Midbrain (tissue), 1 donor: ENCODE results near the gene ASCC2.
"Not testable (repeated sequence)": the region's sequence is repeated elsewhere in the genome, so short reads cannot be mapped to it uniquely, and the experiment has no call there.

ENCODE experiments used
- DNase-seq: peaks from one replicate; lab custom pipeline; 2025; lab: John Stamatoyannopoulos, UW

ASCC2 gene

GRCh38 chr22:29855611-29856181, 17.6 kb upstream of the ASCC2 start:
- no peak for DNase-seq

- DNase-seq, result no peak
Observed at GRCh38 chr22:29854432-29854831, 16.4 kb upstream of the ASCC2 start.

DNA sequence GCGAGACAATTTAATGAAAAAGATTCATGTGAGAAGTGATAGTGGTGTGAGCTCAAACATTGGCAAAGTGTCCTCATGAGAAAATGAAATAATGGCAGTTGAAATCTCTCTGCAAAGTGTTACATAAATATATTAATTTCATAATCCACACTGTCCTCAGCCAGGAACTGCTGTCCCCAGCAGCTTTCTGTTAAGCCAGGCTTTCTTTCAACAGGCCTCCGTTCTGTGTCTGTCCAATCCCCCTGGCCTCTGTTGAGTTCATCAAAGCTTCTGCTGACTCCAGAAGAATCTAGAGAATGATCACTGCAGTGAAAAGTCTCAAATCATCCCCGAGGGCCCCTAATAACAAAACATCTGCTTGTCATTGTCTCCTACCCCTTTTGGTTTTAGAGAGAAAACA, 10.0 kb upstream of the ASCC2 start:
- no peak for DNase-seq

DNA sequence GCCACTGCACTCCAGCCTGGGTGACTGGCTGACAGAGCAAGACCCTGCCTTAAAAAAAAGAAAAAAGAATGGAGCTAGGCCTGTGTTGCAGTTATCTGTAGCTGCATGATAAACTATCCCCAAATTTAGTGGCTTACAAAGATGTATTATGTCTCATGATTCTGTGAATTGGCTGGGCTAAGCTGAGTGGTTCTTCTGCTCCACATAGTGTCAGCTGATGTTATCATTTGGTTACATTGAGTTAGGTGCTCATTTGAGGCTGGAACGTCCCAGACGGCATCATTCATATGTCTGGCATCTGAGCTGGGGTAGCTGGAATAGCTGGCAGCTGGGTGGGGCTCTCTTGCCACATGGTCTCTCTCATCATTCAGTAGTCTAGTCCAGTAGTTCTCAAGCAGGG, 8.2 kb upstream of the ASCC2 start:
- no peak for DNase-seq

DNA sequence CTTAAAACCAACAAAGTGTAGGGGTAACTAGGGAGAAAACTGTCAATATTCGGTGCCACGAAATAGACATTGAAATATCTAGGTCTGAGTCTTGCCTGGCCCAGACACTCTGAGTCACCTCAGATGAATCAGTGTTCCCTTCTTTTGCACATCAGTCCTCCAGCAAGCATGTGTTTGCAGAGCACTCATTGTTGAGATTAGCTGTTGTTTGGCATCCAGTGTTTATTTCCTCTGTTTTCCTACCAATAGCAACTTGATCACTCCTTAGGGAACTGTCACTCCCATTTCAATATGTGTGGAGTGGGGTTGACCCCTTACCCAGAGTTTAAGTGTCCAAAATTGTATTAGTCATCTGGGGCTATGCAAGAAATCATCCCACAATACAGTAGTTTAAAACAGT, 4.7 kb upstream of the ASCC2 start:
- no peak for DNase-seq

- DNase-seq, result no peak
Observed at GRCh38 chr22:29842172-29842571, 4.1 kb upstream of the ASCC2 start.

DNA sequence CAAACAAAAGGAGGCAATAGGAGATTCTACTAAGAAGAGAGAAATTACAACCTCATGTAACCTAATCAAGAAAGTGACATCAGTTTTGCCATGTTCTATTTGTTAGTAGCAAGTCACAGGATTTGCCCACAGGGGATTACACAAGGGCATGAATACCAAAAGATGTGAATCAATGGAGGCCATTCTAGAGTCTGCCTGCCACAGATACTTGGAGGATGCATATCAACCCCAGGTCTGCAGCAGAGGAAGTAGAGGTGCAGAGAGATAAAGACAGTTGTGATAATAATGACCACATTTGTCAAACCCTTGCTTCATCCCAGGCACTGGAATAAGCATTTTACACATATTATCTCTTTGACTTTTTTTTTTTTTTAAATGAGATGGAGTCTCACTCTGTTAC, 2.4 kb upstream of the ASCC2 start:
- no peak for DNase-seq

GRCh38 chr22:29839039-29839438, 965 bp upstream of the ASCC2 start:
- no peak for DNase-seq

GRCh38 chr22:29838599-29838956, 504 bp upstream of the ASCC2 start:
- no peak for DNase-seq

DNA sequence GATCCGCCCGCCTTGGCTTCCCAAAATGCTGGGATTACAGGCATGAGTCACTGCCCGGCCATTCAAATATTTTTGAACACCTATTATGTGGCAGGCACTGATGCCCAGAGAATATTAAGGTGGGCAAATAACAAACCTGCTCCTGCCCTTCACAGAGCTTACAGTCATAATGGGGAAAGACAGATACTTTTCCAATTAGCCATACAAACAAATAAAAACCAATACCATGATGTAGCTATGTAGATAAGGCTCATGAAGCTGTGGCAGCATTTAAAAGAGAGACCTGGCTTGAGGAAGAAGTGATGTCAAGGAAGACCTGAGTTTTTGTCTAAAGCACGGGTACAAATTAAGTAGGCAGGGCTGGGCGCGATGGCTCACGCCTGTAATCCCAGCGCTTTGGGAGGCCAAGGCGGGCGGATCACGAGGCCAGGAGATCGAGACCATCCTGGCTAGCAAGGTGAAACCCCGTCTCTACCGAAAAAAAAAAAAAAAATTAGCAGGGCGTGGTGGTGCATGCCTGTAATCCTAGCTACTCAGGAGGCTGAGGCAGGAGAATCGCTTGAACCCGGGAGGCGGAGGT, 1.2 kb downstream of the ASCC2 start:
- not testable (repeated sequence) for DNase-seq

GRCh38 chr22:29834046-29834445, 4.0 kb downstream of the ASCC2 start:
- no peak for DNase-seq

GRCh38 chr22:29833392-29833965, 4.6 kb downstream of the ASCC2 start:
- no peak for DNase-seq

DNA sequence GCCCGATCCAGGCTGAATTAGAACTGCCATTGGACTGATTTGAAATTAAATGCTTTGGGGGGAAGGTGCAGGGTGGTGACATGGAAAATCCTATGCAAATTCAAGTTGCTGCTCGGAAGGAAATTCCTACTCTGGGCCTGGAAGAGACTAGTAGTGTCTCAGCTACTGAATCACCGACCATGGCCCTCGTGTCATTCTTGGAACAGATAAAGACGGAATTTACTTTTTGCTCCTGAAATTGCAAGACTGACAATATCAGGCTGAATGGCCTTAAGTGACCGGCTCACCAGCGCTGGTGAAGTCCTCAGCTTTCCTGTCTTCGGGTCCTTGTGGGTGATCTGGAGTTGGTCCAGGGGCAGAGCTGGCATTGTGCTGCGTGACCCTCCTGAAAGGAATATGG, 6.1 kb downstream of the ASCC2 start:
- DNase-seq, result no peak

- no peak for DNase-seq
Observed at GRCh38 chr22:29831186-29831921, 6.7 kb downstream of the ASCC2 start.

DNA sequence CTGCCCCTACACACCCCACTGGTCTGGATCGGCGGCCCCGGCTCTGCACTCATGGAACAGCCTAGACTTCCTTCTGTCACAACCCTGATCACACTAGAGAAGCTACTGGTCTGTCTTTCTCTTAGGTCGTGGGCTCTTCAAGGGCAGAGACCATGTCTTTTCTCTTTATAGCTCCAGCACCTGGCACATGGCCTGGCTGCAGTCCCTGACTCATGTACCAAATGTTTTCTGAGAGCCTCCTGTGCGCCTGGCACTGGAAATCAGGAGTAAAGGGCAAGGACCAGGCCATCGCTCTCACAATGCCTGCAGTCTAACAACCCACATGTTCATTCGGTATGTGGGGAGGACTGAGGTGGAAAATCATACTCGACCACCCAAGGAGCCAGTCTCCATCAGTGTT, 7.5 kb downstream of the ASCC2 start:
- DNase-seq, result no peak

- not testable (repeated sequence) for DNase-seq
Observed at GRCh38 chr22:29827726-29828125, 10.3 kb downstream of the ASCC2 start.

DNA sequence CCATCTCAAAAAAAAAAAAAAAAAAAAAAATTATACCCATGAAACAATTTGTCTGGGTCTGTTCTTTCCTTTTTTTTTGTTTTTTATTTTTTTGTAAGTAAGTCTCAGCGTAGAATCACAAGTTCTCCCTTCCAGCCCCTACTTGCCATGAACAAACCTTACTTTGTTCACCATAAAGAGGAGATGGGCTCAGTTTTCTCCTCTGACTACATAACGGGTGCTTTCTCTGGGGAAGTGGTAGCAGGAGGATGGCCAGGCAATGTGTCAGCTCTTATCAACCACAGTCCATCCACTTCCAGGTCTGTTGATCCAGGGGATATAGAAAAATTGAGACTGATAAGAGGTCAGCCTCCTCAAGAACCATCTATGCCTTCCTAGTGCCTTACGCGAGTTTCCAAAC, 11.0 kb downstream of the ASCC2 start:
- DNase-seq, result no peak

DNA sequence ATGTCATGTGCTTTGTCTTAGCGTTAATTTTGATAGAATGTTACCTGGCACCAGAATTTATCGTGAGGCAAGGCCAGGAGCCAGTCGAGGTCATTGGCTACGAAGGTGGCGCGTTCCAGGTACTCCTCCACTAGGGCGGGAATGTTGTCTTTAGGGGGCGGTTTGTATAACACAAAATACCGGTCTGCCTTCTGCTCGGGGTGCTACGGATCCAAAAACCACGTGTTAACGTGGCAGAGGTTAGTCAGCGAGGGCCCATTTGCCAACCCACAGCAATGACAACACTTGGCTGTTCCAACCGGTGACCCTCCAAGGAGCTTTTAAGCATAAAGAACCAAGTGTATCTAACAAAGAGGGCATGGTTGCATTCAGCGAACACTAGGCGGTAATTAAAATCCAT, 12.5 kb downstream of the ASCC2 start:
- no peak for DNase-seq

DNA sequence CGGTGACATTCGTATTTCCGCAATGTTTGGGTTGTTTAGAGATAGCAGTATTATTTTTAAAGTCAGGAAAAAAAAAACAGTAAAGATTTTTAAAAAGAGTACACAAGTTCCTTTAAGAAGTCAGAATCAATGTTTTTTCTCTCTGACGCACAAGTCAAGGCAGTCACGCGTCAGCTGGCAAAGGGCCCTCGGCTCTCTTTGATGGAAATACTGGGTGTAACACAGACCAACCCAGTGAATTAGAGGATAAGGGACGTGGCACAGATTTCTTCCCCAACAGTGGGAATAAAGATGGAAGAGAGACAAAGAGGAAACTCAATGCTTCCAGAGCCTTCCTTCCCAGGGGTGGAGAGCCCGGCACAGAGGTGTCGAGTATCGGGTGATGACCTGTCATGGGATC, 13.4 kb downstream of the ASCC2 start:
- DNase-seq, result no peak

- no peak for DNase-seq
Observed at GRCh38 chr22:29821291-29822016, 16.6 kb downstream of the ASCC2 start.

- DNase-seq, result no peak
Observed at GRCh38 chr22:29820961-29821290, 17.1 kb downstream of the ASCC2 start.

GRCh38 chr22:29819501-29819900, 18.6 kb downstream of the ASCC2 start:
- DNase-seq, result no peak

DNA sequence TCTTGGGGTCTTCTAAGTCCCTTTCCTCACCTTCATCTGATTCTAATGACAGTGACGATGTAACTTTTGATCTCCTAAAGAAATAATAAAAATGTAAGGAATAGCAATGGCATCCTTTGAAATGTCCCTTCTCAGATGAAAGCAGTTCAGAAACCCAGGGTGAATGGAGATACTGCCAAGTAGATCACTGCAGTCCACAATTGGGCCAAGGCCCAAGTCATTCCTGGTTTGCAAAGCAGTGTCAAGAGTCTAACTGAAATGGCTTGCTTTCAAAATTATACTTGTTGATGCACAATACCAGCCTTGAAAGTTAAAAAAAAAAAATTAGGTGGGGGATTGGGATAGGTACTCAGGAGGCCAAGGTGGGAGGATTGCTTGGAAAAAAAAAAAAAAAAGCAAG, 20.4 kb downstream of the ASCC2 start:
- no peak for DNase-seq
